HL-60/S4 treated with phorbol 12-myristate 13-acetate at 8.2 ng/mL for 4 days and 3 days (cell line): ENCODE measurements around the gene EP400.

Source experiments
- in situ Hi-C: fragments of 300-500 bp; cut with MboI; formaldehyde crosslinking; loops from 2 replicates; pipeline ENCODE4 v1.15.0; 2022; ENCODE audit warnings: low sequenced_read_pairs

Gene EP400, protein sequence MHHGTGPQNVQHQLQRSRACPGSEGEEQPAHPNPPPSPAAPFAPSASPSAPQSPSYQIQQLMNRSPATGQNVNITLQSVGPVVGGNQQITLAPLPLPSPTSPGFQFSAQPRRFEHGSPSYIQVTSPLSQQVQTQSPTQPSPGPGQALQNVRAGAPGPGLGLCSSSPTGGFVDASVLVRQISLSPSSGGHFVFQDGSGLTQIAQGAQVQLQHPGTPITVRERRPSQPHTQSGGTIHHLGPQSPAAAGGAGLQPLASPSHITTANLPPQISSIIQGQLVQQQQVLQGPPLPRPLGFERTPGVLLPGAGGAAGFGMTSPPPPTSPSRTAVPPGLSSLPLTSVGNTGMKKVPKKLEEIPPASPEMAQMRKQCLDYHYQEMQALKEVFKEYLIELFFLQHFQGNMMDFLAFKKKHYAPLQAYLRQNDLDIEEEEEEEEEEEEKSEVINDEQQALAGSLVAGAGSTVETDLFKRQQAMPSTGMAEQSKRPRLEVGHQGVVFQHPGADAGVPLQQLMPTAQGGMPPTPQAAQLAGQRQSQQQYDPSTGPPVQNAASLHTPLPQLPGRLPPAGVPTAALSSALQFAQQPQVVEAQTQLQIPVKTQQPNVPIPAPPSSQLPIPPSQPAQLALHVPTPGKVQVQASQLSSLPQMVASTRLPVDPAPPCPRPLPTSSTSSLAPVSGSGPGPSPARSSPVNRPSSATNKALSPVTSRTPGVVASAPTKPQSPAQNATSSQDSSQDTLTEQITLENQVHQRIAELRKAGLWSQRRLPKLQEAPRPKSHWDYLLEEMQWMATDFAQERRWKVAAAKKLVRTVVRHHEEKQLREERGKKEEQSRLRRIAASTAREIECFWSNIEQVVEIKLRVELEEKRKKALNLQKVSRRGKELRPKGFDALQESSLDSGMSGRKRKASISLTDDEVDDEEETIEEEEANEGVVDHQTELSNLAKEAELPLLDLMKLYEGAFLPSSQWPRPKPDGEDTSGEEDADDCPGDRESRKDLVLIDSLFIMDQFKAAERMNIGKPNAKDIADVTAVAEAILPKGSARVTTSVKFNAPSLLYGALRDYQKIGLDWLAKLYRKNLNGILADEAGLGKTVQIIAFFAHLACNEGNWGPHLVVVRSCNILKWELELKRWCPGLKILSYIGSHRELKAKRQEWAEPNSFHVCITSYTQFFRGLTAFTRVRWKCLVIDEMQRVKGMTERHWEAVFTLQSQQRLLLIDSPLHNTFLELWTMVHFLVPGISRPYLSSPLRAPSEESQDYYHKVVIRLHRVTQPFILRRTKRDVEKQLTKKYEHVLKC (N-terminal part only)

DNA sequence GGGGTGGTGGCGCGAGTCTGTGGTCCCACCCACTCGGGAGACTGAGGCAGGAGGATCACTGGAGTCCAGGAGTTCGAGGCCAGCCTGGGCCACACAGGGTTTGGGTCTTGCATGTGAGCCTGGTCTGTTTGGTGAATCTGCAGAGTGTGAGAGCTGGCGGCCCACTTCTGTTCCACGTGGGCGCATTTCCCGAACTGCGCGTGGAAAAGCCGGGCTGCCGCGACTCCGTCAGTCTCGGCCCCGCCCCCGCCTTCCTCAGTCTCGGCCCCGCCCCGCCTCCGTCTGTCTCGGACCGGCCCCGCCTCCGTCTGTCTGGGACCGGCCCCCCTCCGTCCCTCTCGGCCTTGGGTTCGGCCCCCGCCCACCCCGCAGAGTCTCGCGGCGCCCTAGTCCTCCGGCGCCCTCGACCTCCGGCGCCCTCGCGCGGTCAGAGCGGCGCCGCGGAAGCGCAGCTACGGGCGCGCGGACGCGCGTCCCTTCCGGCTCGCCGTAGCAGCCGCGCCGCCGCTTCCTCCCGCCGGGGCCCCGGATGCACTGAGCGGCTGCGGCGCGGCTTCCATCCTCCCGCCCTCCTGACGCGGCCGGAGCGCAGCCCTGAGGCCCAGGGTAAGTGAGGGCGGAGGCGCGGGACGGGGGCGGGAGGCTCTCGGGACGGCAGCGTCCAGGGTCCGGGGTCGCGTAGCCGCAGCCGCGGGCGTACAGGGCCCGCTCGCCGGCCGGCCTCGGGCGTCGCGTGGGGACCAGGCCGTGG lies at the start of gene EP400:
TSS of gene EP400 (plus strand) at position 512 of the 751 bp plus-strand sequence. CDS start 10,678 bp downstream, outside the sequence.
- in situ Hi-C loops, result no loop called here

DNA sequence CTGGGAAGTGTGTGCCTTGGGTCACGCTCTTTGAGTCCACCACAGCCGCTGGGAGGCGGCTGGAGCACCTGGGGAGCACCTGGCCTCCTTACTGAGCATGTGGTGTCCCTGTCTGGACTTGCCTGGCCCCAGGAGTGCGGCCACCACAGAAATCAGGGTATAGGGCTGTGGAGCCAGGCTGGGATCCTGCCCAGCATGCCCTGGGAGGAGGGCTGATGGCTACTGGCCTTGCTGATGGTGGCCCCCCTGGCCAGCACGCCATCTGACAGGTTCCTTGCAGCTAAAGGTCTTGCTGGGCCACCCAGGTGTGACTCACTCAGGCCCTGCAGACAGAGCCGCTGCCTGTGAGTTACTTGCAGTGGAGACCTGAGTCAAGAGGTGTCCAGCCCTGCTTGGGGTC lies 49.3 kb upstream of the EP400 start:
- in situ Hi-C loops, result no loop called here

- in situ Hi-C loops, result no loop called here
Observed at GRCh38 chr12:131901431-131902331, 48.1 kb upstream of the EP400 start.

DNA sequence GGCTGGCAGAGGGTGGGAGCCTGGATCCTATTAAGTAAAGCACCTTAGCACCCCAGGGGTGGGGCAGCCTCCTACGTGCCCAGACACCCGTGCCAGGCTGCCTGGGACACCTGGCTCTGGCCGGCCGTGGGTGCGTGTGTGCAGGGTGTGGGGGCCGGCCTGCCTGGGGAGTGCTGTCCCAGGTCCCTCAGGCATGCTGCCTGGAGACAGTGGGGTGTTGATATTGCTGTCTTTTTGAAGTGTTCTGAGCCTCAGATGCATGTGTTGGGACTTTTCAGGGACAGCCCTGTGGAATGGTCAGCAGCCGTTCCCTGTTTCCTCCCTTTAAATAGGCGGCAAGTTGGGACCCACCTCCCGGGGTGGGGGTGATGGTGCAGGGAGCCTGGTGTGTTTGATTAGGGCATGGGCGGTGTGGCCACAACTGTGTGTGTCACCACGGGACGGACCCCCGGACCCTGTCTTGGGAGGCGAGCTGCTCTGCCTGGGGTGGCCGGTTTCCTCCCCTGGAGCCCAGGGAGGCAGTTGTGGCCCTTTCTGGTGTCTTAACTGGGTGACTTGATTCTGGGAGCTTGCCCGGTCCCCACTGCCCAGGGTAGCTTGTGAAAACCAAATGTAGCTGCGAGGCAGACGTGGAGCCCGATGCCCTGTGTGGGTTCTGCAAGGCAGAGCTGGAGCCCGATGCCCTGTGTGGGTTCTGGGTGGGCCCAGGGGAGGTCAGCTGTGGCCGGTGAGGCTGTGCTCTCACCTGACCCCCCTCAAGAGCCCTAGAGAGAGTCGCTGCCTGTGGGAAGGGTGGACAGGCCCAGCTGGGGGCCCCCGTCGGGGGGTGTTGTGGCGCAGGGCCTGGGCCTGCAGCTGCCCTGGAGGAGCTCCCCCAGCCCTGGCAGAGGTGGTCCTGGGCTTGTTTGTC lies 47.2 kb upstream of the EP400 start:
- in situ Hi-C loops, result no loop called here

GRCh38 chr12:131903270-131904255 lies 46.2 kb upstream of the EP400 start:
- in situ Hi-C loops, result no loop called here

DNA sequence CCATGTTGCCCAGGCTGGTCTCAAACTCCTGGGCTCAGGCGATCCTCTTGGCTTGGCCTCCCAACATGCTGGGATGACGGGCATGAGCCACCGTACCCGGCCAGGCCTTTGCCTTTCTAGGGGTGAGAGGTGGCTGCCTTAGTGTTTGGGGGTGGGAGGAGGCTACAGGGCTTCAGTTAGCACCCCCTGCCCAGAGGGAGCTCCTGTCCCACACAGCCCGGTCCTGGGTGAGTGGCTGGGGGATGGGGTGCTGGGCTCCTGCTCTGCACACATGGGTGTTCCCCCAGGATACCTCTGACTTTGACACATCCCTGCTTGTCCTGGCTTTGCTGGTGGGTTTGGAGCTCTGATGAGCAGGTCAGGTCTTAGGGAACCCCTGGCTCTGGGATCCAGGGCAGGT lies 45.4 kb upstream of the EP400 start:
- in situ Hi-C loops, result no loop called here

DNA sequence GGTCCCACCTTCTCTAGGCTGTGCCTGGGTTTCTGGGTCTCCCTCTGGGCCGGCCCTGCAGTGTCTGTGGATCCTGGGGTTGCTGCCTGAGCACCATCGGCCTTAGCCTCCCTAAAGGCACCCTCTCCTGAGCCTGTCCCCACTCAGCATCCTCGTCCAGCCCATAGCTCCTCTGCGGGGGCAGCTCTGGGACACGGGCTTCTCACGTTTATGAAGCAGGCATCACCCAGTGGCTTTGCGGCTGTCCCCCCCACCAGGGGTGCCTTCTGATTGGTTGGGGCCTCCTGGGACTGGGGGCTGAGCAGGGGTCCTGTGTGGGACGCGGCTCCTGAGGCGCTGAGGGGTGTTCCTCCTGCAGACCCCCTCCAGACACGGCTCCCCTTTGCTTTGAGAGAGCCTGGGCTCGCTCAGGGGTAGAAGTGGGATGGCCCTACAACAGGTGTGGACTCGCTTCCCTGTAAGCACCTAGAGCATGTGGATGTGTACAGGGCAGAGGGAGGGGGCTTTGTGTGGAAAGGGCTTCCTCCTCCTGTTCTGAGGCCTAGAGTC lies 44.6 kb upstream of the EP400 start:
- in situ Hi-C loops, result no loop called here

GRCh38 chr12:131905630-131906091 lies 44.1 kb upstream of the EP400 start:
- in situ Hi-C loops, result no loop called here

GRCh38 chr12:131907379-131908091 lies 42.2 kb upstream of the EP400 start:
- in situ Hi-C loops, result no loop called here

GRCh38 chr12:131908092-131909080 lies 41.4 kb upstream of the EP400 start:
- in situ Hi-C loops, result no loop called here

GRCh38 chr12:131909081-131909751 lies 40.5 kb upstream of the EP400 start:
- in situ Hi-C loops, result no loop called here

GRCh38 chr12:131909752-131910219 lies 40.0 kb upstream of the EP400 start:
- in situ Hi-C loops, result no loop called here

DNA sequence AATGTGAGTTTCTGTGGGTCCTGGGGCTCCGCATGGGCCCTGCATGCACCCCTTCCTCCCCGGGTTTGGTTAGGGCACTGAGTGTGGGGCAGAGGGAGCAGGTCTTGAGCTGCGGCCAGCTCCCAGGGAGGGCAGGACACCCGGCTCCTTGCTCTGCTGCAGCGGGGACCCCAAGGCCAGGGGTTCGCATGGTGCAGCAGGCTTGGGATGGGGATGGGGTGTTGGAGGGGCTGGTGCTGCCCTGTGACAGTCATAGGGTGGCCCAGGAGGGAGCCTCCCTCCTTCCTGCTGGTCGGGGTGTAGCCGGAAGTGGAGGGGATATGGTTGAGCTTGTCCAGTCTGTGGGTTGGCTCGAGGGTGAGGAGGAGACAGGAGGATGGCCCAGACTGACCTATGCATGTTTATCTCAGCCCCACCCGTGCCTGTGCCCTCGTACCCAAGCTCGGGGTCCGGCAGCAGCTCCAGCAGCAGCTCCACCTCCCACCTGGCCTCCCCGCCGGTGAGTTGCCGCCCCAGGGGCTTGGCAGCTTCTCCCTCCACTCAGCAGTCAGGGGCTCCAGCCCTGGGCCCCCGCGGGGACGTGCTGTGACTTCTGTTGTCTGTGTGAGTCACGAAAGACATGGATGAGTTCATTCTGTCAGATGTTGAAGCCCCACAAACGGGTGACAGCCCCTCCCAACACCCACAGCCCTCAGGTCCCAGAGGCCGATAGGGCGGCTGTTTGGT lies 39.3 kb upstream of the EP400 start:
- in situ Hi-C loops, result no loop called here
